ENCODE data around the gene TMEM47.

TMEM47 gene

DNA sequence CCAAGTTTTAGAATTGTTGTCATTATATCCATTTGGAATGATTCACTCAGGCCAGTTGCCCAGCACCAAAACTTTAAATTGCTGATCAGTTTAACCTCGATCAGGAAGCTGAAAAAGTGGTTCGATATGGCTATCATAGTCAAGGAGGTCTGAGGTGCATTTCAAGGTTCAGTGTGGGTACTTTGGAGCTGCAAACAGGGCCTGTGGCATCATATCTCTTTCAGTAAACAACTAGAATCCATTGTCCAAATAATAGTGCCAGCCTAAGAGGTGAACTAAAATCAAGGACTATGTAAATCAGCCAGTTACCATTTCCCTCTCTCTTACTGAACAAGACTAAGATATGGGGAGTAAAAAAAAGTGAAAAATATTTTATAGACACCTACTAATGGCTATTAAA is 14.2 kb downstream of the TMEM47 start:
- Histone ChIP-seq H2AFZ (ENCODE audit: low read length) (no peak overlapping the region), H3K4me1 (ENCODE audit: low read length) (no peaks in the 10 kb centered on the region), H3K36me3 (replicated peaks; ENCODE audit: insufficient read depth, low read length) (no peaks in the 10 kb centered on the region), H3K9me3 (replicated peaks; ENCODE audit: insufficient read depth, low read length) (no peaks in the 10 kb centered on the region), H3K79me2 (ENCODE audit: low read length) (no peaks in the 10 kb centered on the region), H3K27me3 (replicated peaks; ENCODE audit: insufficient read depth, low read length) (no peaks in the 10 kb centered on the region), H3K27ac (ENCODE audit: low read length) (no peak overlapping the region), H4K20me1 (ENCODE audit: insufficient read depth, low read length) (no peaks in the 10 kb centered on the region), H3F3A (ENCODE audit: insufficient read depth, low read length) (no peaks in the 10 kb centered on the region), H3K9ac (ENCODE audit: low read length) (no peak overlapping the region), H3K9me2 (replicated peaks; ENCODE audit: insufficient read depth, low read length) (no peaks in the 10 kb centered on the region), H3K4me2 (ENCODE audit: low read depth, low read length) (no peak overlapping the region), H3K4me3 (ENCODE audit: low read length) (no peak overlapping the region)
- DNase-seq = no peak
- TF ChIP-seq, protein P1, sequence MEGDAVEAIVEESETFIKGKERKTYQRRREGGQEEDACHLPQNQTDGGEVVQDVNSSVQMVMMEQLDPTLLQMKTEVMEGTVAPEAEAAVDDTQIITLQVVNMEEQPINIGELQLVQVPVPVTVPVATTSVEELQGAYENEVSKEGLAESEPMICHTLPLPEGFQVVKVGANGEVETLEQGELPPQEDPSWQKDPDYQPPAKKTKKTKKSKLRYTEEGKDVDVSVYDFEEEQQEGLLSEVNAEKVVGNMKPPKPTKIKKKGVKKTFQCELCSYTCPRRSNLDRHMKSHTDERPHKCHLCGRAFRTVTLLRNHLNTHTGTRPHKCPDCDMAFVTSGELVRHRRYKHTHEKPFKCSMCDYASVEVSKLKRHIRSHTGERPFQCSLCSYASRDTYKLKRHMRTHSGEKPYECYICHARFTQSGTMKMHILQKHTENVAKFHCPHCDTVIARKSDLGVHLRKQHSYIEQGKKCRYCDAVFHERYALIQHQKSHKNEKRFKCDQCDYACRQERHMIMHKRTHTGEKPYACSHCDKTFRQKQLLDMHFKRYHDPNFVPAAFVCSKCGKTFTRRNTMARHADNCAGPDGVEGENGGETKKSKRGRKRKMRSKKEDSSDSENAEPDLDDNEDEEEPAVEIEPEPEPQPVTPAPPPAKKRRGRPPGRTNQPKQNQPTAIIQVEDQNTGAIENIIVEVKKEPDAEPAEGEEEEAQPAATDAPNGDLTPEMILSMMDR (IDR thresholded peaks at IDR 0.05; ENCODE audit: low read length) = no peak
- TF ChIP-seq EZH2 (optimal IDR thresholded peaks at IDR 0.05; ENCODE audit: low read depth, low read length) (no peak), EZH2phosphoT487 (IDR thresholded peaks at IDR 0.05; ENCODE audit: low read length) (no peak)

GRCh38 chrX:34638116-34638515 is 19.0 kb downstream of the TMEM47 start:
- no peak overlapping the region for H3K9ac ChIP-seq (ENCODE audit: low read length)
- TF ChIP-seq, protein P1 (IDR thresholded peaks at IDR 0.05; ENCODE audit: low read length) = peak; percentile 50
- TF ChIP-seq EZH2 (optimal IDR thresholded peaks at IDR 0.05; ENCODE audit: low read depth, low read length) = no peak
- TF ChIP-seq EZH2phosphoT487 (IDR thresholded peaks at IDR 0.05; ENCODE audit: low read length) = no peak
- no peak overlapping the region for H3K4me3 ChIP-seq (ENCODE audit: low read length)
- H3F3A ChIP-seq (ENCODE audit: insufficient read depth, low read length) = no peaks in the 10 kb centered on the region
- H2AFZ ChIP-seq (ENCODE audit: low read length) = no peak overlapping the region
- H3K27ac ChIP-seq (ENCODE audit: low read length) = no peak overlapping the region
- H3K4me1 ChIP-seq (ENCODE audit: low read length) = no peaks in the 10 kb centered on the region
- no peaks in the 10 kb centered on the region for H3K27me3 ChIP-seq (replicated peaks; ENCODE audit: insufficient read depth, low read length)
- no peaks in the 10 kb centered on the region for H3K9me3 ChIP-seq (replicated peaks; ENCODE audit: insufficient read depth, low read length)
- H4K20me1 ChIP-seq (ENCODE audit: insufficient read depth, low read length) = no peaks in the 10 kb centered on the region
- DNase-seq = peak; percentile 17
- no peaks in the 10 kb centered on the region for H3K36me3 ChIP-seq (replicated peaks; ENCODE audit: insufficient read depth, low read length)
- no peaks in the 10 kb centered on the region for H3K9me2 ChIP-seq (replicated peaks; ENCODE audit: insufficient read depth, low read length)
- H3K79me2 ChIP-seq (ENCODE audit: low read length) = no peaks in the 10 kb centered on the region
- H3K4me2 ChIP-seq (ENCODE audit: low read depth, low read length) = no peak overlapping the region

GRCh38 chrX:34634349-34634748 is 22.7 kb downstream of the TMEM47 start:
- Histone ChIP-seq H3K79me2 (ENCODE audit: low read length) (no peaks in the 10 kb centered on the region), H3K9ac (ENCODE audit: low read length) (no peak overlapping the region), H3K4me1 (ENCODE audit: low read length) (no peaks in the 10 kb centered on the region), H4K20me1 (ENCODE audit: insufficient read depth, low read length) (no peaks in the 10 kb centered on the region), H3K4me2 (ENCODE audit: low read depth, low read length) (no peak overlapping the region), H3K9me3 (replicated peaks; ENCODE audit: insufficient read depth, low read length) (no peaks in the 10 kb centered on the region), H3K4me3 (ENCODE audit: low read length) (no peak overlapping the region), H3K36me3 (replicated peaks; ENCODE audit: insufficient read depth, low read length) (no peaks in the 10 kb centered on the region), H2AFZ (ENCODE audit: low read length) (no peak overlapping the region), H3K27me3 (replicated peaks; ENCODE audit: insufficient read depth, low read length) (no peaks in the 10 kb centered on the region), H3F3A (ENCODE audit: insufficient read depth, low read length) (no peaks in the 10 kb centered on the region), H3K9me2 (replicated peaks; ENCODE audit: insufficient read depth, low read length) (no peaks in the 10 kb centered on the region), H3K27ac (ENCODE audit: low read length) (no peak overlapping the region)
- TF ChIP-seq EZH2 (optimal IDR thresholded peaks at IDR 0.05; ENCODE audit: low read depth, low read length) = no peak
- no peak for TF ChIP-seq EZH2phosphoT487 (IDR thresholded peaks at IDR 0.05; ENCODE audit: low read length)
- TF ChIP-seq, protein P1 (IDR thresholded peaks at IDR 0.05; ENCODE audit: low read length) = no peak
- DNase-seq = no peak

Measured in MM.1S (cell line).